Renal cortical epithelial cell (primary cell): ENCODE measurements around the gene TBX21. TPM values are rescaled to one million over a fixed set of nuclear protein-coding genes. Genes with fewer than 3 reads are reported as not detected.
"Not testable (repeated sequence)": the region's sequence is repeated elsewhere in the genome, so short reads cannot be mapped to it uniquely, and the experiment has no call there.

Experiments used
- DNase-seq: peaks from one replicate; pipeline ENCODE4 v3.0.0-alpha.2; 2011; ENCODE audit warnings: low read depth
- total RNA-seq: library from RNA; depleted of rRNA; stranded (reverse); fragments of >200 nt; gene quantifications from 2 replicates; pipeline ENCODE4 v1.2.3, GENCODE V29; 2014

TBX21 gene
- total RNA-seq, 1 donor from 2014 or later = not detected

- no peak for DNase-seq
These were observed 31.0 kb downstream of the TBX21 start for GRCh38 chr17:47763913-47764582.

GRCh38 chr17:47773649-47774048 is 40.6 kb downstream of the TBX21 start:
- DNase-seq = not testable (repeated sequence)

- no peak for DNase-seq
These were observed 41.3 kb downstream of the TBX21 start for GRCh38 chr17:47774331-47774730.

GRCh38 chr17:47774987-47775580 is 42.0 kb downstream of the TBX21 start:
- DNase-seq = no peak

- peak; percentile 39 for DNase-seq
These were observed 43.5 kb downstream of the TBX21 start for GRCh38 chr17:47776330-47777197.

GRCh38 chr17:47778184-47778635 is 45.2 kb downstream of the TBX21 start:
- DNase-seq = no peak

GRCh38 chr17:47781397-47781796 is 48.4 kb downstream of the TBX21 start:
- no peak for DNase-seq

GRCh38 chr17:47785538-47786123 is 52.6 kb downstream of the TBX21 start:
- DNase-seq = peak; percentile 10

- no peak for DNase-seq
These were observed 56.9 kb downstream of the TBX21 start for GRCh38 chr17:47789611-47790561.

- DNase-seq = no peak
These were observed 58.0 kb downstream of the TBX21 start for GRCh38 chr17:47791025-47791424.

- DNase-seq = no peak
These were observed 59.4 kb downstream of the TBX21 start for GRCh38 chr17:47792457-47792856.

- DNase-seq = no peak
These were observed 59.9 kb downstream of the TBX21 start for GRCh38 chr17:47792979-47793378.

Other genes starting within 250 kb of the TBX21 start
- gene NPEPPS, start 202.1 kb upstream of the TBX21 start, total RNA-seq = 168 and 387 TPM in 2 replicates
- 421 and 446 TPM in 2 replicates for gene KPNB1, start 83.3 kb upstream of the TBX21 start, total RNA-seq
- 4.3 and 10.7 TPM in 2 replicates for gene TBKBP1, start 39.1 kb upstream of the TBX21 start, total RNA-seq
- gene OSBPL7, start 88.6 kb downstream of the TBX21 start, total RNA-seq = 6.6 and 11.3 TPM in 2 replicates
- gene MRPL10, start 98.3 kb downstream of the TBX21 start, total RNA-seq = 21.0 and 25.4 TPM in 2 replicates
- 0.45 TPM in 1 of 2 replicates, not detected in the other for gene LRRC46, start 98.4 kb downstream of the TBX21 start, total RNA-seq
- gene SCRN2, start 108.0 kb downstream of the TBX21 start, total RNA-seq = 21.3 and 50.4 TPM in 2 replicates
- gene SP6, start 117.9 kb downstream of the TBX21 start, total RNA-seq = 0.87 and 1.2 TPM in 2 replicates
- gene SP2, start 163.0 kb downstream of the TBX21 start, total RNA-seq = 0.35 and 3.1 TPM in 2 replicates
- gene PNPO, start 208.3 kb downstream of the TBX21 start, total RNA-seq = 76.7 and 77.6 TPM in 2 replicates
- 0.85 and 6.9 TPM in 2 replicates for gene PRR15L, start 224.6 kb downstream of the TBX21 start, total RNA-seq
- gene CDK5RAP3, start 237.9 kb downstream of the TBX21 start, total RNA-seq = 50.7 and 66.2 TPM in 2 replicates